ENCODE measurements around the gene TNPO2. TPM values are rescaled to one million over a fixed set of nuclear protein-coding genes. Genes with fewer than 3 reads are reported as not detected.

The TNPO2 gene
- total RNA-seq (2014; rRNA removed; shearing (Covaris generic); ENCODE audit: low replicate concordance) = 26.1 and 40.7 TPM in 2 replicates

DNA sequence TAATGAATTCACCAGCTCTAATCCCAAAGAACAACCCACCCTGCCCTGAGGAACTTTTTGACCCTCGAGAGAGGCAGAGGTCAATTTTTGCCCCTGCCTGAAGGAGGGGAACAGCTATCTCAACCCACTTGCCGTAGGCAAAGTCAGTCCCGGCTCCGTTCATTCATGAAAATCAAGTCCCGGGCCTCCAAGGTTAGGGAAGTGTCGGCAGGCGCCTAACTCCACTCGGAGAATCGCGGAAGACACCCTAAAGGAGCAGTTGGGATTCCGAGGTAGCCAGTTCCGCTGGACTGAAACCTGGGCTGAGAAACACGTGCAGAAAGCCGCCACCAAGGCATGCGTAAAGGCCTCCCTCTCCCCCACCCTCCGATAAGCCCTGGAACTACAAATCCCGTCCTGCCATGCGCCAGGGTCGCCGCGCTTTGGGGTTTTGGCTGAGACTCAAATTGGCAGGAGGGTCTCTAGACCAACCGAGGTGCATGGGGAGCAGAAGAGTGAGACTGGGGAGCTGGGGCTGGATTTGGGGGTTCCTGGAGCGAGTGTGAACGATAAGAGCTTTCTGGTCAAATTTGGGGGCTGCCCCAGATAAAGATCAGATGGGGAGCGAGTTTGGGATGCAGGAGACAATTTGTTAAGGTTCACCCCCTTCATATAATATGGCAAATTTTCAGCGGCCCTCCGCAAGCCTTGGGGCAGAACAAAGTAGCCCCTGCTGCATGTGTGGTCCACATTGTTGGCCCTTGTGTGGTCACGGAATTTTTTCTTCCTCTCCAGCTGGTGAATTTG is at the start of gene TNPO2:
TSS of gene TNPO2 (minus strand) at position 292 of the 786 bp plus-strand sequence. CDS start 2,955 bp downstream, outside the sequence.
- peak within 1 kb of the TSS; percentile 87 for H3K4me2 ChIP-seq (ENCODE audit: low read depth, low read length, poor library complexity, severe bottlenecking)
- DNase-seq = peak; percentile 92
- H3K27ac ChIP-seq (ENCODE audit: low read length) = peak within 1 kb of the TSS; percentile 74
- H3K4me1 ChIP-seq (ENCODE audit: low read length) = peaks cover 46% of the 10 kb centered on the region
- no peaks in the 10 kb centered on the region for H3K9me2 ChIP-seq (replicated peaks; ENCODE audit: insufficient read depth, low read length)
- no peaks in the 10 kb centered on the region for H3K27me3 ChIP-seq (ENCODE audit: low read length)
- H3K4me3 ChIP-seq (ENCODE audit: low read length) = peak within 1 kb of the TSS; percentile 98
- H3K9me3 ChIP-seq (ENCODE audit: low read length) = no peaks in the 10 kb centered on the region
- peak within 1 kb of the TSS; percentile 82 for H3K9ac ChIP-seq (ENCODE audit: low read length)
- H3K79me2 ChIP-seq (ENCODE audit: low read length) = peaks cover 46% of the 10 kb centered on the region
- peaks cover 19% of the 10 kb centered on the region; the same call in 1 of the 2 replicates for H4K20me1 ChIP-seq (ENCODE audit: insufficient read depth, low read depth, low read length)
- peak within 1 kb of the TSS; percentile 45; the same call in 1 of the 2 replicates for H2AFZ ChIP-seq (ENCODE audit: low read length)
- H3K36me3 ChIP-seq (ENCODE audit: insufficient read depth, low read length) = peaks cover 19% of the 10 kb centered on the region

DNA sequence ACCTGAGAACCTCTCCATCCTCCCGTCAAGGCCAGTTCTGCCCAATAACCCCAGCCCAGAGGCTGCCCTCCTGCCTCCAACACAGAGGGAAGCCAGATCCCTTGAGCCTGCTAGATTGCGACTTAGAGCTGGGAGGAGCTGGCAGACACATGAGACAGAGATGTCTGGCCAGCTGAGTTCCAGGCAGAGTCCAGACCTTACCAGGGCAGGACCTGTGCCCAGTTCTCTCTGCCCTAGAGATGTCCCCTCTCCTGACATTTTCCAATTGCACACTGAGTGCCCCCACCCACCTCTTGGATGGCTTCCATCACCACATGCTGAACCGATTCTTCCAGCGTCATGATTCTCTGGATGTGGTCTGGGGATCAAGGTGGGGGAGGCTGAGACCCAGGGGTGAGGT is 48.6 kb upstream of the TNPO2 start:
- no peak for DNase-seq
- Histone ChIP-seq H2AFZ (ENCODE audit: low read length) (no peak overlapping the region), H3K4me3 (ENCODE audit: low read length) (no peak overlapping the region), H3K4me1 (ENCODE audit: low read length) (peaks cover 18% of the 10 kb centered on the region), H3K4me2 (ENCODE audit: low read depth, low read length, poor library complexity, severe bottlenecking) (no peak overlapping the region), H3K9ac (ENCODE audit: low read length) (no peak overlapping the region), H4K20me1 (ENCODE audit: insufficient read depth, low read depth, low read length) (no peaks in the 10 kb centered on the region), H3K79me2 (ENCODE audit: low read length) (no peaks in the 10 kb centered on the region), H3K27ac (ENCODE audit: low read length) (no peak overlapping the region), H3K9me2 (replicated peaks; ENCODE audit: insufficient read depth, low read length) (no peaks in the 10 kb centered on the region), H3K36me3 (ENCODE audit: insufficient read depth, low read length) (no peaks in the 10 kb centered on the region), H3K9me3 (ENCODE audit: low read length) (no peaks in the 10 kb centered on the region), H3K27me3 (ENCODE audit: low read length) (no peaks in the 10 kb centered on the region)

DNA sequence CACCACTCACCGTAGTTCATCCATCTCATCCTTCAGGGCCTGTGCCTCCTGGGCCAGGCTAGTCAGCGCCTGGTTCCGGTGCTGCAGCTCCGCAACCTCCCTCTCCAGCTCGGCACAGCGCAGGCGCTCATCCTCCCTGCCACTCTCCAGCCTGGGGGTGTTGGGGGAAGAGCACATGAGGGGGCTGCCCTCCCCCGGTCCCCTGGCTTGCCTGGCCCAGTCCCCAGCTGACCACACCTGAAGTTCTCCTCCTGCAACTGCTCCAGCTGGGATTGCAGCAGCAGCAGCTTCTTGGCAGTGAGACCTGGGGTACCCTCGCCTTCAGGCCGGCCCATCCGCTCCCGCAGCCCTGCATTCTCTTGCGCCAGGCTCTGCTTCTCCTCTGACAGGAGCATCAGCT is 47.2 kb upstream of the TNPO2 start:
- Histone ChIP-seq H3K4me3 (ENCODE audit: low read length) (no peak overlapping the region), H2AFZ (ENCODE audit: low read length) (no peak overlapping the region), H3K9me3 (ENCODE audit: low read length) (no peaks in the 10 kb centered on the region), H3K9me2 (replicated peaks; ENCODE audit: insufficient read depth, low read length) (no peaks in the 10 kb centered on the region), H3K27me3 (ENCODE audit: low read length) (no peaks in the 10 kb centered on the region), H3K9ac (ENCODE audit: low read length) (no peak overlapping the region), H3K4me1 (ENCODE audit: low read length) (peaks cover 16% of the 10 kb centered on the region), H3K27ac (ENCODE audit: low read length) (no peak overlapping the region), H3K4me2 (ENCODE audit: low read depth, low read length, poor library complexity, severe bottlenecking) (no peak overlapping the region), H3K36me3 (ENCODE audit: insufficient read depth, low read length) (no peaks in the 10 kb centered on the region), H4K20me1 (ENCODE audit: insufficient read depth, low read depth, low read length) (no peaks in the 10 kb centered on the region), H3K79me2 (ENCODE audit: low read length) (no peaks in the 10 kb centered on the region)
- no peak for DNase-seq

DNA sequence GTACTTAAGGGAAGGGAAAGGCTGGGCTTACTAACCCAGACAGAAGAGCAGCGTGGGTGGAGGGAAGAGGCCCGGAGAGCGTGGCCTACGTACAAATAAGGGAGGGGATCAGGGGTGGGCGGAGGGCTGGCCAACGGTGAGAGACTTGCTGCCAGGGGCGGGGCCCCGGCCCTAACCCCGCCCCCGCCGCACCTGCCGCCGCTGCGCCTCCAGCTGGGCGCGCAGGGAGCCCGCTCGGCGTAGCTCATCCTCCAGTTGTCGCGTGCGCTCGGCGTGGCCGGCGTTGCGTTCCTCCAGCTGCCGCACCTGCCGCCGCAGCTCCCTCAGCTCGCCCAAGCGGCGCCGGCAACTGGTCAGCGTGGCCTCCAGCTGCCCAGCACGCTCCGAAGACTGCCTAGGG is 46.0 kb upstream of the TNPO2 start:
- Histone ChIP-seq H2AFZ (ENCODE audit: low read length) (no peak overlapping the region), H3K4me3 (ENCODE audit: low read length) (no peak overlapping the region), H3K36me3 (ENCODE audit: insufficient read depth, low read length) (no peaks in the 10 kb centered on the region), H3K27ac (ENCODE audit: low read length) (no peak overlapping the region), H3K4me2 (ENCODE audit: low read depth, low read length, poor library complexity, severe bottlenecking) (peak overlapping the region; percentile 47), H3K9me2 (replicated peaks; ENCODE audit: insufficient read depth, low read length) (no peaks in the 10 kb centered on the region), H3K79me2 (ENCODE audit: low read length) (no peaks in the 10 kb centered on the region), H4K20me1 (ENCODE audit: insufficient read depth, low read depth, low read length) (no peaks in the 10 kb centered on the region), H3K9me3 (ENCODE audit: low read length) (no peaks in the 10 kb centered on the region), H3K4me1 (ENCODE audit: low read length) (peaks cover 11% of the 10 kb centered on the region), H3K9ac (ENCODE audit: low read length) (no peak overlapping the region), H3K27me3 (ENCODE audit: low read length) (no peaks in the 10 kb centered on the region)
- DNase-seq = peak; percentile 89

DNA sequence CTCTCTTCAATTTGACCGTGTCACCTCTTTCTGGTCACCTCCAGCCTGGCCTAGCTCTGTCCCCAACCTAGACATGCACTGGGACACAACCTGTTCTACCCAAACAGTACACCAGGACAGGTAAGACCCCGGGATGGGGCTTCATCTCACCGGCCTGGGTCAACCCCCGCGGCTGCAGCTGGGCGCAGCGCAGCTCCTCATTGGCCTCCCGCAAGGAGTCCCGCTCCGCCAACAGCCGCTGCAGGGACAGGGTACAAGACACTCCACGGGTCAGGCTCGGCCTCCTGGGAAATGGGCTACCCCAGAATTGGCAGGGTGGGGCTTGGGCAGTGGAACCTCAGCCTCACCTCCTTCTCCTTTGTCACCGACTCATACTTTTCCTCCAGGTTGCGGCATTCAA is 43.9 kb upstream of the TNPO2 start:
- Histone ChIP-seq H3K4me2 (ENCODE audit: low read depth, low read length, poor library complexity, severe bottlenecking) (no peak overlapping the region), H3K27me3 (ENCODE audit: low read length) (no peaks in the 10 kb centered on the region), H3K4me1 (ENCODE audit: low read length) (peaks cover 9% of the 10 kb centered on the region), H3K79me2 (ENCODE audit: low read length) (no peaks in the 10 kb centered on the region), H3K9me2 (replicated peaks; ENCODE audit: insufficient read depth, low read length) (no peaks in the 10 kb centered on the region), H3K4me3 (ENCODE audit: low read length) (no peak overlapping the region), H3K9me3 (ENCODE audit: low read length) (no peaks in the 10 kb centered on the region), H2AFZ (ENCODE audit: low read length) (no peak overlapping the region), H3K27ac (ENCODE audit: low read length) (no peak overlapping the region), H3K36me3 (ENCODE audit: insufficient read depth, low read length) (peaks cover 5% of the 10 kb centered on the region; the same call in 1 of the 2 replicates), H3K9ac (ENCODE audit: low read length) (no peak overlapping the region), H4K20me1 (ENCODE audit: insufficient read depth, low read depth, low read length) (no peaks in the 10 kb centered on the region)
- DNase-seq = no peak

DNA sequence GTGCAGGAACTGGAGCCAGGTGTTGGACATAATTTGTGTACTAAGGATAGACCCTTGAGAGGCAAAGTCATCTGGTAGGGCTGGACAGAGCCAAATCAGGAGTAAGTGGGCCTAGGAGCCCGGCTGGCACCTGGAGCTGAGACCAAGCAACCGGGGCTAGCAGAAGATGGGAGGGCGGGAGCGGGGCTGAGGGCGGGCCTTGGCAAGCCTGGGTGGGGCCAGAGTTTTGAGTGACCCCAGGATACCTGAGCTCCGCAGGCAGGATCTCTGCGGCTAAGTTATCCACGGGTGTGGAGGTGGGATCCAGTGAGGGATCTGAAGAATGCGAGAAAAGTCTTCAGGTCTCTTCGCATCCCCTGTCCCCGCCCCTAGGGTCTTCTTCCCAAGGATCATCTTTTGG is 43.4 kb upstream of the TNPO2 start:
- peaks cover 9% of the 10 kb centered on the region for H3K4me1 ChIP-seq (ENCODE audit: low read length)
- no peaks in the 10 kb centered on the region for H3K27me3 ChIP-seq (ENCODE audit: low read length)

DNA sequence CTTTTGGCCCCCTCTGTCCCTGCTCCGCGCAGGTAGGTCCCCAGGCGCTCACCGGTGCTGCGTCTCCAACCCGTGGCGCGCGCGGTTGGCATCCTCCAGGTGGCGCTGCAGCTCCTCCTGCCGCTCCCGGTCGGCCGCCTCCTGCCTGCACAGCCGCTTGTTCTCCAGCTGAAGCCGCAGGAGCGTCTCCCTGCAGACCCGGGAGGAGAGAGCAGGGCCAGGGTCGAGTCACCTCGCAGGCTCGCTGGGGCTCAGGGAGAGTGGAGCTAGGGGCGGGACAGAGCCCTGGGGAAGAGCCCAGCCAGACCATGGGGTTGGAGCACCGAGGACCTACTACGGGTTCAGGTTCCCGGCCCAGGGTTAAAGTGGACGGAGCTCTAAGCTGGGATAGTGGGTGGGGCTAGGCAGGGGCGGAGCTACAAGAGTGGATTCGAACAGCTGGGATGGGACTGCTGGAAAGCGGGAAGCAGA is 42.4 kb upstream of the TNPO2 start:
- Histone ChIP-seq H3K9ac (ENCODE audit: low read length) (no peak overlapping the region), H3K4me1 (ENCODE audit: low read length) (peaks cover 9% of the 10 kb centered on the region), H3K27me3 (ENCODE audit: low read length) (no peaks in the 10 kb centered on the region), H3K9me2 (replicated peaks; ENCODE audit: insufficient read depth, low read length) (no peaks in the 10 kb centered on the region), H4K20me1 (ENCODE audit: insufficient read depth, low read depth, low read length) (no peaks in the 10 kb centered on the region), H3K4me2 (ENCODE audit: low read depth, low read length, poor library complexity, severe bottlenecking) (no peak overlapping the region), H3K36me3 (ENCODE audit: insufficient read depth, low read length) (peaks cover 5% of the 10 kb centered on the region; the same call in 1 of the 2 replicates), H3K9me3 (ENCODE audit: low read length) (no peaks in the 10 kb centered on the region), H2AFZ (ENCODE audit: low read length) (no peak overlapping the region), H3K4me3 (ENCODE audit: low read length) (no peak overlapping the region), H3K79me2 (ENCODE audit: low read length) (no peaks in the 10 kb centered on the region), H3K27ac (ENCODE audit: low read length) (no peak overlapping the region)
- no peak for DNase-seq

More for the DNA sequence above, 43.4 kb upstream of the TNPO2 start:
- H3K4me3 ChIP-seq (ENCODE audit: low read length) = no peak overlapping the region
- DNase-seq = no peak
- peaks cover 5% of the 10 kb centered on the region; the same call in 1 of the 2 replicates for H3K36me3 ChIP-seq (ENCODE audit: insufficient read depth, low read length)
- H3K4me2 ChIP-seq (ENCODE audit: low read depth, low read length, poor library complexity, severe bottlenecking) = no peak overlapping the region
- H3K9me3 ChIP-seq (ENCODE audit: low read length) = no peaks in the 10 kb centered on the region
- no peak overlapping the region for H3K9ac ChIP-seq (ENCODE audit: low read length)
- no peak overlapping the region for H3K27ac ChIP-seq (ENCODE audit: low read length)
- no peaks in the 10 kb centered on the region for H3K79me2 ChIP-seq (ENCODE audit: low read length)
- no peaks in the 10 kb centered on the region for H3K9me2 ChIP-seq (replicated peaks; ENCODE audit: insufficient read depth, low read length)
- H4K20me1 ChIP-seq (ENCODE audit: insufficient read depth, low read depth, low read length) = no peaks in the 10 kb centered on the region
- no peak overlapping the region for H2AFZ ChIP-seq (ENCODE audit: low read length)

DNA sequence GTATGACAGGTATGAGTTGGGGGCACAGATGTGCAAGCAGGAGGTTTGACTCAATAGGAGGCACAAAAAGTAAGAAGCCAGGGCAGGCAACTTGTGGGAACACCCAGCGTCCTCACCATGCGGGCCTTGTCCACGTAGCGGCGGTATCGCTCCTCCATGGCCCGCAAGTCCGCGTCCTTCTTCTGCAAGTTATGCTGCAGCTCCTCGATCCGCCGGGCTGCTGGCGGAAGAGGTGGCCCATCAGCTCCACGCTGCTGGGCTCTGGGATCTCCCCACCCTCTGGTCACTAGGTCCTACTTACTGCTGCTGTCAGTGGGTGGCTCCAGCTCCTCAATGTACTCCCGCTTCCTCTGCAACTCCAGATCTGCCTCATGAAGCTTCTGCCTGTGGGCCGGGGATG is 41.0 kb upstream of the TNPO2 start:
- Histone ChIP-seq H4K20me1 (ENCODE audit: insufficient read depth, low read depth, low read length) (no peaks in the 10 kb centered on the region), H3K79me2 (ENCODE audit: low read length) (no peaks in the 10 kb centered on the region), H3K9ac (ENCODE audit: low read length) (no peak overlapping the region), H2AFZ (ENCODE audit: low read length) (no peak overlapping the region), H3K27me3 (ENCODE audit: low read length) (no peaks in the 10 kb centered on the region), H3K27ac (ENCODE audit: low read length) (no peak overlapping the region), H3K4me3 (ENCODE audit: low read length) (no peak overlapping the region), H3K9me3 (ENCODE audit: low read length) (no peaks in the 10 kb centered on the region), H3K4me2 (ENCODE audit: low read depth, low read length, poor library complexity, severe bottlenecking) (no peak overlapping the region), H3K9me2 (replicated peaks; ENCODE audit: insufficient read depth, low read length) (no peaks in the 10 kb centered on the region), H3K36me3 (ENCODE audit: insufficient read depth, low read length) (peaks cover 5% of the 10 kb centered on the region; the same call in 1 of the 2 replicates), H3K4me1 (ENCODE audit: low read length) (peaks cover 4% of the 10 kb centered on the region)
- DNase-seq = no peak

Data from Karpas-422 (cell line).